SK-N-DZ (cell line): ENCODE data around the gene POU2F1.
"Not testable (repeated sequence)": the region's sequence is repeated elsewhere in the genome, so short reads cannot be mapped to it uniquely, and the experiment has no call there.

Experiments
- DNase-seq: peaks from one replicate; pipeline ENCODE4 v3.0.0-alpha.2; 2015; ENCODE audit warnings: low spot score

POU2F1 gene

DNA sequence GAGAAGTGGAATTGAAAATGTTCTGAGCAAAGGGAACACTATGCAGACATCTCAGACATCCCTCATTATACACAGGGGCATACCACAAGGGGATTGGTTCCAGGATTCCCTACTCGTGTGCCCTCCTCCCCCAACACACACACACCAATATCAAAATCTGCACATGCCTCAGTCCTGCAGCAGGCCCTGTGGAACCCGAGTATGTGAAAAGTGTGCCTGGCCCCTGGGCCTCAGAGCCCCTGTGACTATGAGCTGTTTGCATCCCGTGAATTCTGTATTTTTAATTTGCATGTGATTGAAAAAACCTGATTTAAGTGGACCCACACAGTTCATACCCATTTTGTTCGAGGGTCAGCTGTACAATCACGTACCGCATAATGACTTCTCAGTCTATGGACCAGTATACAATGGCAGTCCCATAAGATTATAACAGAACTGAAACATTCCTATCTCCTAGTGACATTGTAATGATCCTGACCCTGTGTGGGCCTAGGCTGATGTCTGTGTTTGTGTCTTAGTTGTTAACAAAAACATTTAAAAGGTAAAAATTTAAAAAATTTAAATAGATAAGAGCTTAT, 11.3 kb downstream of the POU2F1 start:
- DNase-seq = no peak

DNA sequence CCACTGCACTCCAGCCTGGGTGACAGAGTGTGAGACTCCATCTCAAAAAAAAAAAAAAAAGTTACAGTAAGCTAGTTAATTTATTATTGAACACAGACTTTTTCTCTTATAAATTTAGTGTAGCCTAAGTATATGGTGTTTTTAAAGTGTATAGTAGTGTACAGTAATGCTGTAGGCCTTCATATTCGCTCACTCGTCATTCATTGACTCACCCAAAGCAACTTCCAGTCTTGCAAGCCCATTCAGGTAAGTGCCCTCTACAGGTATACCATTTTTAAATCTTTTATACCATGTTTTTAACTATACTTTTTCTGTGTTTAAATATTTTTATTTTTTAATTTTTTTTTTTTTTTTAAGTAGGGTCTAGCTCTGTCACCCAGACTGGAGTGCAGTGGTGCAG, 12.1 kb downstream of the POU2F1 start:
- no peak for DNase-seq

DNA sequence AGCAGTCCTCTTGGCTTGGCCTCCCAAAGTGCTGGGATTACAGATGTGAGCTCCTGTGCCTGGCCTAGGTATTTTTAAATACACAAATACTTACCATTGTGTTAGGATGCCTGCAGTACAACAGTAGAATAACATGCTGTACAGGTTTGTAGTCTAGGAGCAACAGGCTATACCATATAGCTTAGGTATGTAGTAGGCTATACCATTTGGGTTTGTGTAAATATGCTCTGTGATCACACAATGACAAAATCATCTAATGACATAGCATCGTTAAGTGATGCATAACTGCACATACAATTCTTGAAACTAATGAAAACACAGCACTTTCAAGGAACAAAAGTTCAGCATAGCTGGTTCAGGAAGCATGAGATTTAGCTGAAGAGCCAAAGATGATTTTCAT, 12.7 kb downstream of the POU2F1 start:
- DNase-seq = no peak

DNA sequence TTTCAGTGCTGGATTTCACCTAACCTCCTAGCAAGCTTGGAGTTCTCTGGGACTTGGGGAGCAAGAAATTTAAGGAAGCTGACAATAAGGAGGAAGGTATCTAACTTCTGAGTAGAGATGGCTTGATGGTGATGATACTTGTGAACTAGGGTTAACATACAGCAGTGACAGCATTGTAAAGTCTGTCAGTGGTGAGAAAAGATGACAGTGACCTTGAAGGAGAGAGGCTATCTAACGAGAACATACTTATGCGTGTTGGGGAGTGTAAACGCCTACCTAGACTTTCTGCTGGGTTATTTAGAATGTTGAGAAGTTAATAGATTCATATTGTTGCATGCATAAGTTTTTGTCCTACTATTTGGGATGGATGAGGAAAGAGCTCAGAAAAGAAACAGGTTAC, 16.3 kb downstream of the POU2F1 start:
- no peak for DNase-seq

DNA sequence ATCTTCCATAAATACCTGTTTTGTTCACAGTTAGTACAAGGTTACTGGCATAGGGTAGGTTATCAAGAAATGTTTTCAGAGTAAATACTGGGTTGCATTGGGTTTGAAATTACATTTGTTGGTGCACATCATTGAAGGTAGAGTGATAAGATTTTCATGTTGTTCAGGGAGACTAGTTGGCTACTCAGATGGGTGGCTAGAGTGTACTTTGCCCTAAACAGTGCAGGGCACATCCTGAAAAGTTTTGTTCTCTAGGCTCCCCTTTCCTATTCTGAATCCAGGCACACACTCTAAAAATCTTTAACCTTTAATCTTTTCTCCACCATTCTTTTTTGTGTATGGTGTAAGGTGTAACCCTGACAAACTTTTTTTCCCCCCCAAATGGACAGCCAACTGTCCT, 18.0 kb downstream of the POU2F1 start:
- DNase-seq = no peak

DNA sequence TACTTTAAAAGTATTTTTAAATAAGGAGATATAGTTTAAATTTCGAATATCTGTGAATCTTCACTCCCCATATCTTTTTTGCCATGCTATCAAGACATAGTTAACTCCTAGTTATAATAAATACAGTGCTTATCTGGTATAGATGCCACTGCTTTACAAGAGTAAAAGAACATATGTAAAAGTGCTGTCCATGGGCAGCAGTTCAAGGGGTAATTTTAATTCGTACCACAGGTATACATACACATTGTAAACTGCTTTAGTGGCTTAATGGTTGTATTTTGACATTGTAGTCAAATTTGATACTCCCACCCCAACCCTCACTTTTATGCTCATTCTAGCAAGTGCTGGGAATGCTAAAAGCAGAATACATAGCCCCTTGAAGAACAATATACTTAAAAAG, 18.6 kb downstream of the POU2F1 start:
- no peak for DNase-seq

DNA sequence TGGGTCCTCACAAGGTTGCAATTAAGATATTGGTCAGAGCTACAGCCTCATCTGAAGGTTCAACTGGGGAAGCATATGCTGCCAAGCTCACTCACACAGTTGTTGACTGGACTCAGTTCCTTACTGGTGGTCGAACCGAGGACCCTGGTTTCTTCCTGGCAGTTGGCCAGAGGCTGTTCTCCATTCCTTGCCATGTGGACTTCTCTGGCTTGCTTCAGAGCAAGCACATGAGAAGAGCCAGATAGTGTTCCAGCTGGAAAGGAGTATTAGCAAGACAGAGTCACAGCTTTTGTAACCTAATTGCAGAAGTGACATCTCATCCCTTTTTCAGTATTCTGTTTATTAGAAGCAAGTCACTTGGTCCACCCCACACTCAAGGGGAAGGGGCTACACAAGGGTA, 23.6 kb downstream of the POU2F1 start:
- no peak for DNase-seq

DNA sequence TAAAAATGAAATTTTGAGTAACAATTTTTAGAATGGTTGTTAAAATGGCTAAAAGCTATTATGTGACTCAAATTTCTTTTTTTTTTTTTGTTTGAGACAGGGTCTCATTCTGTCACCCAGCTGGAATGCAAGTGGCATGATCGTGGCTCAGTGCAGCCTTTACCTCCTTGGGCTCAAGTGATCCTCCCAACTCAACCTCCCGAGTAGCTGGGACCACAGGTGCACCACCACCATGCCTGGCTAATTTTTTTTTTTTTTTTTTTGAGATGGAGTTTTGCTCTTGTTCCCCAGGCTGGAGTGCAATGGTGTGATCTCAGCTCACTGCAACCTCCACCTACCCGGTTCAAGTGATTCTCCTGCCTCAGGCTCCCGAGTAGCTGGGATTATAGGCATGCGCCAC, 24.5 kb downstream of the POU2F1 start:
- not testable (repeated sequence) for DNase-seq

DNA sequence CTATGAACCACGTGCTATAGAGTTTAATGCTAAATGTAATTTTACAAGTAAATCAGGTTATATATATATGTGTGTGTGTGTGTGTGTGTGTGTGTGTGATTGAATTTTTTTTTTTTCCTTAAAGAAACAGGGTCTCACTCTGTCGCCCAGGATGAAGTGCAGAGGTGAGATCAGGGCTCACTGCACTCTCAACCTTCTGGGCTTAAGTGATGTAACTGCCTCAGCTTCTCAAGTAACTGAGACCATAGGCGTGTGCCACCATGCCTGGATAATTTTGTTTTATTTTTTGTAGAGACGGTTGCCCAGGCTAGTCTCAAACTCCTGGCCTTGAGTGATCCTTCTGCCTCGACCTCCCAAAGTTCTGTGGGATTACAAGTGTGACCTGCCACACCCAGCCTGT, 26.3 kb downstream of the POU2F1 start:
- DNase-seq = no peak

DNA sequence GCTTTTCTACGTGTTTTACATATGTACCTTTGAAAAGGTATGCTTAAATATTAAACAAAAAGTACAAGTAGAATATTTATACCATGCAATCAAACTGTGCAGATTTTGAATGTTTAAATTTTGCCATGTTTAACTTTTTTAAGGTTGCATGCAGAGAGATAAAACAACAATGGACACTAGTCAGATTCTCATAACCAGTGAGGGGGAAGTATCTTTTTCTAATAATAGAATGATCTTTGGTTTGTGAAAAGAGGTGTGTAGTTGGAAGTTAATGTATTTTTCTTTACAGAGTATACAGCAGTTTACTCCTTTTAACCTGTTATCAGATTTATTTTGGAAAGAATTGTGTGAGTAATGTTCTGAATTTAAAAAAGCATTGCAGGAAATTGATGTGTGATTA, 27.1 kb downstream of the POU2F1 start:
- DNase-seq = no peak

DNA sequence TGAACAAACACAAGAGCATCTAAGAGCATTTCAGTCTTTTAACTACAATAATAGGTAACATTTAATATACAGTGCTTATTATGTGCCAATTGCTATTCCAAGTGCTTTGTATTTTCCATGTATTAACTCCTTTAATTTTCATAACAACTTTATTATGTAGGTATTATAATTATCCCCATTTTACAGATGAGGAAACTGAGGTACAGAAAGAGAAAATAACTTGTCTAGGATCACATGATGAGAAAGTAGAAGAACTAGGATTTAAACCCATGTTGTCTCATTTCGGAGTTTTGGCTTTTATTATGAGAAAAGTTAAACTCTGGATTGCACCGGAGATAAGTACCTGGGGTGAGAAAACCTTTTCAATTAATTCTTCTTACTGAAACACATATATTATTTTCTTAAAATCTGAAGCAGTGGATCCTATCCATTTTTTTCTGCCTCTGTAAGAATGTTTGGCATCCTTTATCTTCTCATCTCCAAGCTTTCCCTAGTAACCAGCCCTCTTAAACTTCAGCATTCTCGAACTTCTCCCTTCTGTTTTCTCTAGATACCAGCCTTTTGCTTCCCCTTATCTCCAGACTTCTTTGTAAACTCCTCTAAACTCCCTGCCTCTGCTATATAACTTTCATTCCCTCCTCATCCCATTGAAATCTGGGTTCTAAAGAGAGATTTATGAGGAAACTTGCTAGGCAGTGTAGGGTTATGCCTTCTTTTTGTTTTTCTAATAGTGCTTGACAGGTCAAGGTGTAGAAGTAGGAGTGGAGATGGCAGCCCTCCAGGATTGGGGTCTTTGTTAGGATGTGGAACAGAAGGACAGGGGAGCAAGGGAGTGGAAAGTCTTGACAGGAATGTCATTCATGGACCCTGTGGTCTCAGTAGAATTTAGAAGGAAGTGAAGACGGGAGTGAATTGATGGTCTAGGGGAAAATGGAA, 28.3 kb downstream of the POU2F1 start:
- no peak for DNase-seq

DNA sequence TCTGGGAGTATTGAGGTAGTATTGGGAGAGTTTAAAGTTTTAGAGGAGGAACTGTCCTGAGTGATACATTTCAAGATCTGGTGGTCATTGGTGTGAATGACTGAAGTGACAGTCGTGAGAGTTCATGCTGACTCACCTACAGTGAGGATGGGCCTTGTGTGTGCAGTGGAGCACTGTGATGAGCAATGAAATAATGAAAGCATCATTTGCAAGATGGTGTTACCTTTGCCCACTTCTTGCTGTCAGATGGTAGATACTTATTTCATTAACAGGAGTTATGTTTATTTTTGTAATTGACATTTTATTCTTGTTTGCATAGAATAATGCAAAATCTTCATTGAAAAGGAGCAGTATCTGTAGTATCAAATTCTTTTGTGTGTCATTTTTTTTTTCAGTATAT, 29.0 kb downstream of the POU2F1 start:
- no peak for DNase-seq

DNA sequence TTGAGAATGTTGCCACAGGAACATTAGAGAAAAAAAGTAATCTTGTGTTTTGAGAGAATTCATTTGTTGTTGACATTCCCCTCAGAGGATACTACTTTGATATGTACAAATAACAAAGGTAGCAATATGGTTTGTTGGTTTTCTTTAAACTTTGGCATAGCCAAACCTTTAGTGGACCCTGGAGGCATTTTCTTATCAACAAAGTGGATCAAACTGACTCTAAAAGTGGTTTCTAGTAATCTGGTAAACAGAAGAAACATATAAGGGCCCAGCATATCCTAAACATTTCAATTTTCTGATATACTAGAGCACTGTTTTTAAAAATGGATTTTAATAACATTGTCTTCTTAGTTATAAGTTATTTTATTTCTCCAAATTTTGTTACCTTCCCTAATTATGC, 29.8 kb downstream of the POU2F1 start:
- no peak for DNase-seq

DNA sequence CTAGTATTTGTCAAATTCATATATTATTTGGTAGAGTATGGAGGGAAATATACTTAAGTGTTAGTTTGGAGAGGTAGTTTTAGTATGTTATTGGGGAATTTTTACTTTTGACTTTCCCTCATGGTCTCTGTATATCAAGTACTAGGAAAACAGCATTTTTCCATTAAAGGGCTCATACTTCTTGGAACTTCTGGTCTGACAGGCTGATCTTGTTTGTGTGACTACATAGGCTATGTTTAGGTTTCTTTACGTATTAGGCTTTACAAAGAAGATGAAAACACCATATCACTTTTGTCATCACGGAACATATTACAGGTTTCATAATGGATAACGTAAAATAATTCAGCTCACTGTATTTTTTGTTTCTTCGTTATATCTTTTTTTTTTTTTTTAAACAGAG, 30.8 kb downstream of the POU2F1 start:
- no peak for DNase-seq

DNA sequence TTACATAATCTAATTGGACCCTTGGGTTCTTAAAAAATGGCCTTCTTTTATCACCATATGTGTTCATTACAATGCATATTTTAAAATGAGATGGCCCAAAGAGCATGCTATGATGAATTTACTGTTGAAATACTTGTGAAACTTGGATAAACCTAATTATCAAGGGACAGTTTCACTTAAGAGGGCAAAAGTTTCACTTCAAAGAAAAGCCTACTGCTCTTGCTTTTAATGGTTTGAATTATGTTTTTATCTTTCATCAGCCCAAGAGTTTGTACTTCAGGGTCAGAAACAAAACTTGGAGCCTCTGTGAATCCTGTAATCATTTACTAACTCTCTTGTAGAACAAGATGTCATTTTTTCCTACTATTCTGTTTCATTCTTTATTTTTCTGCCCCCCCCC, 32.3 kb downstream of the POU2F1 start:
- no peak for DNase-seq

DNA sequence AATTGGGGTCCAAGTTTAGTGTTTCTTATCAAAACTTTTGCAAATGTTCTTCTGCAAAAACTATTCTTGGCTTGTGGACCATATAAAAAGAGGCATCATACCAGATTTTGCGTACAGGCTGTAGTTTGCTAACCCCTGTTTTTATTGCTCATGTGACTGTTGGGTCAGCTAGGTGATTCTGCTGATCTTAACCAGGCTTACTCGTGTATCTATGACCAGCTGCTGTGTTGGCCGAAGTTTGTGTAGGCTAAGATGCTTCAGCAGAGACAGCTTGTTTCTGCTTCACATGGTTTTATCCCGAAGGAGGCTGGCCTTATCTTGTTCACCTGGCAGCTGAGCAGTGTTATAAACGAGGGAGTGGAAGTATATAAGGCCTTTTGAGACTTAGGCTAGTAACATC, 38.2 kb downstream of the POU2F1 start:
- DNase-seq = no peak

DNA sequence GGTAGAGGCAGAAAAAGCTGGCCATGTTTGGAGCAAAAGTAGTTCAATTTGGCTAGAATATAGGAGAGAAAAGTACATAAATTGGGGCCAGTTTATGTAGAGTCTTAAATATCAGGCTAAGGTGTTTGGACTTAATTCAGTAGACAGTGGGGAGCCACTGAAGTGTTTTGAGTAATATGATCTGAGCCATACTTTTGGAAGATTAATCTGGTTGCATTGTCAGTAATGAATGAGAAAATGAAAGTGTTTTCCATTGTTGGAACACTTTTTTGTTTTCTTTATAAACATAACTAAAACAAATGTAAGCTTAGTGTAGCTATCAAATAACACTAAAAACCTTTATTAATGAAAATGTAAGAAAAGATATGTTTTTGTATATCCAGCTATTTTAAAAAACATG, 42.1 kb downstream of the POU2F1 start:
- no peak for DNase-seq

DNA sequence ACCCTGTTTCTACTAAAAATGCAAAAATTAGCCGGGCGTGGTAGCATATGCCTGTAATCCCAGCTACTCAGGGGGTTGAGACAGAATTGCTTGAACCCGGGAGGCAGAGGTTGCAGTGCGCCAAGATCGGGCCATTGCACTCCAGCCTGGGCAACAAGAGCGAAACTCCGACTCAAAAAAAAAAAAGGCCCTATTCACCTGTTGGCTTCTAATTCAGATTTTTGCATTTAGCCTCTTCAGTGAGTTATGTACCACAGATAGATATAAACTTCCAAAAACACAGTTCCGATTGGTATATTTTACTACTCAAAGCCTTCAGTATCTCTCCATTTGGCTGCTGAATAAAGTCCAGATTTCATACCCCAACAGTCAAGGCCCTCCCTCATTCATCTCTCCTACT, 42.7 kb downstream of the POU2F1 start:
- no peak for DNase-seq

DNA sequence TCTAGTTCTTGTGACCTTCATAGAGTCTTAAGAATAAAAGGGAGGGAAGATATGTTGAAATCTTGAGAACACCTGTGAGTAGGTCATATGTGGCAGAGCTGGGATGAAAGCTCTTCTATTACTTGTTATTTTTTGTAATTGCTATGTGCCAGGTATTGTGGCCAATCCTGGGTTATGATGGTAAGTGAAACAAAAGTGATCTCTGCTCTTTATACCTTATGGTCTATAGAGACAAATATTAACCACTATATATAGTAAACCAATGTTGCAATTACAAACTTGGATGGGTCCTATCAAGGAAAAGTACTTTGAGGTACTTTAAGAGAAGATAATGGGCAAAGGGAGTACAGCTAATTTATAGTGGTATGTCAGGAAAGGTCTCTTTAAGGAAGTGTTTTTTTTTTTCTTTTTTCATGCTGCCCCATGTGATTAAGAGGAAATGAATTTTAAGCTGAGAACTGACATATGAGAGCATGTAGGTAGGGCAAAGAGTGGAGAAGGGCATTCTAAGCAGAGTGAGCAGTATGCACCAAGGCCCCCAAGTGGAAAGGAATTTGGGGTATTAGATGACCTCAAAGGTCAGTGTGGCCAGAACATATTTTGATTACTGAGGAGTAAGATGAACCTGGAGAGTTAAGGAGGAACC, 43.3 kb downstream of the POU2F1 start:
- DNase-seq = no peak

DNA sequence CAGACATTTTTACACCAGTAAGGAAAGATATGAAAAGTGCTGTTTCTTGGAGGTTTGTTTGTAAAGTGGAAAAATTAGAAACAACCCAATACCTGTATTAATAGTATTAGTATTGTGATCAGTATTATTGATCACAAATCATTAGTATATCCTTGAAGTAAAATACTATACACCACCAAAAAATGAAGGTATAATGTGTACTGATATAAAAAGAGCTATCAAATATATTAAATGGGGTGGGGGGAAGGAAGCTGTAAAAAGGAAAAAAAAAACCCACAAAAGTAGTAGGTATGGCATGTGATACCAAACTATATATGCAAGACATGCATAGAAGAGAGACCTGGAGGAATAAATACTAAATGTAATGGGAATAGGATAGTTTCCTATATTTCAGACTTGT, 46.3 kb downstream of the POU2F1 start:
- DNase-seq = no peak

DNA sequence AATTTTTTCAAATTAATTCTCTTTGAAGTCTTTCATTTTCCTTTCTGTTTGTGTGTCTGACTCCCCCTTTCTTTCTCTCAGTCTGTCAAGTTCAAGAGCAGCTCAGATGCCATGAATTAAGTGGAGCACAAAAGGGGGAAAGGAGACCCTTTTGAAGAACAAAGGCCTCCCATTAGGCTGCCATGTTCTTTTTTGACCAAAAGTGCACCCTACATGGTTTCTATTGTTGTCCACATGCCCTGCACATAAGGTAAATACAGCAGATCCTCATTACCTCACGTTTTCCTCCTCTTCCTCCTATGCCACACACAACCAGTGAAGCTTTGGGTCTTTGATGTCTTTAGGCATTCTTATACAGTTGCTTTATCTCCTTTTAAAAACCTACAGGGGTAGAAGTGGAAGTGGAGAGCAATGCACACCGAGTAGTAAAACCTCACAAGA, 47.7 kb downstream of the POU2F1 start:
- no peak for DNase-seq

DNA sequence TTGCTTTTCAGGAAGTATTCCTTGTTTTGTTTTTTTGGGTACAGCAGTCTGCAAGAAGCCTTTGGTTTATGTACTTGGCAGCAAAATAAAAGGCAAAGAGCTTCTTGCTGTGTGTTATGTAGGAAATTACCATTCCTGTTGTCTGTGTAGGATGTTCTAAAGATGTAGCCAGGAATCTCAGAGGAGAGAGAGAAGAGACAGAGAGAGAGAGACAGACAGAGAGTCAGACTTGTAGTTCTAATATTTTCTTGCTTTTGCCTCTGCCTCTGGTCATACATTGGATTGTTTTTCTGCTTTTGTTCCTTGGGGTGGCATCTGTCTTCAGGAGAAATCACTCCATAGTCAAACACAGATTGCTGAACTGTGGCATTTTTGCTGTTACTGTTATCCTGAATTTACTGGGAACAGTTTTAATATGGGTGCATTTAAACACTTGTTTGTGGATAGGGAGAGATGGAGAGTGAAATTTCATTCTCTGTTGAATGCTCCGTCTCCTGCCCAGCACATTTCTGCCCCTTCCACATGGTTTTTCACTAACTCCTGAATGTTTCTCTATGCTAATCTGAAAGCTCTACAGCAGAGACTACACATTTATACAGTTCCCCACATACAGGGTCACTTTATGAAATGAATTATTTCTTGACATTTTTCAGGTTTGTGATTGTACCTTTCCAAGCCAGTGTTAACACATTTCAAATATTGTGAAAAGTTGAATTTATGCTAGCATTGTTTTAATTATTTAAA, 49.8 kb downstream of the POU2F1 start:
- no peak for DNase-seq
